ENCODE measurements around the gene CAMK2D.

Gene CAMK2D

DNA sequence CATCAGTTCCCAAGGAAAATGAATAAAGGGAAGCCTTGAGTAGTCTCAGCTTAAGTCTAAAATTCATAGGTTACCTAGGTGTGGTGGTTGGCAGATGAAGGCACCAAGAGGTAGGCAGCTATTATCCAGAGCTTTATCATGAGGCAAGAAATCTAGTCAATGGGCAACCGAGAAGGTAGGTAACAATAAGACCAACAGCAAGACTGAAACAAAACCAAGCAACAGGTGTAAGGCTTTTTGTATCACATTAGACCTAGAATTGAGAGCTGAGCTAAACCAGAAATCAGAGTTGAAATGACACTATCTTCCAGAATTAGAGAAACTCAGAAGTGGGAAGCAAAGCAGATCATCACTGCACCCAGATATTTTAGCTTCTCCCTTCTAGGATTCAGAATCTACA is 117.1 kb downstream of the CAMK2D start:
- Histone ChIP-seq H3K27me3 (ENCODE audit: insufficient read depth, poor library complexity, severe bottlenecking) (no peaks in the 10 kb centered on the region), H3K9me3 (ENCODE audit: severe bottlenecking) (no peaks in the 10 kb centered on the region), H3K4me1 (ENCODE audit: insufficient read depth, poor library complexity, severe bottlenecking) (peaks cover 21% of the 10 kb centered on the region), H3K4me3 (ENCODE audit: severe bottlenecking) (no peak overlapping the region), H3K27ac (ENCODE audit: poor library complexity, severe bottlenecking) (no peak overlapping the region), H3K36me3 (ENCODE audit: low read depth) (no peaks in the 10 kb centered on the region)
- no peak for DNase-seq (ENCODE audit: low spot score)
- TF ChIP-seq, protein P1, sequence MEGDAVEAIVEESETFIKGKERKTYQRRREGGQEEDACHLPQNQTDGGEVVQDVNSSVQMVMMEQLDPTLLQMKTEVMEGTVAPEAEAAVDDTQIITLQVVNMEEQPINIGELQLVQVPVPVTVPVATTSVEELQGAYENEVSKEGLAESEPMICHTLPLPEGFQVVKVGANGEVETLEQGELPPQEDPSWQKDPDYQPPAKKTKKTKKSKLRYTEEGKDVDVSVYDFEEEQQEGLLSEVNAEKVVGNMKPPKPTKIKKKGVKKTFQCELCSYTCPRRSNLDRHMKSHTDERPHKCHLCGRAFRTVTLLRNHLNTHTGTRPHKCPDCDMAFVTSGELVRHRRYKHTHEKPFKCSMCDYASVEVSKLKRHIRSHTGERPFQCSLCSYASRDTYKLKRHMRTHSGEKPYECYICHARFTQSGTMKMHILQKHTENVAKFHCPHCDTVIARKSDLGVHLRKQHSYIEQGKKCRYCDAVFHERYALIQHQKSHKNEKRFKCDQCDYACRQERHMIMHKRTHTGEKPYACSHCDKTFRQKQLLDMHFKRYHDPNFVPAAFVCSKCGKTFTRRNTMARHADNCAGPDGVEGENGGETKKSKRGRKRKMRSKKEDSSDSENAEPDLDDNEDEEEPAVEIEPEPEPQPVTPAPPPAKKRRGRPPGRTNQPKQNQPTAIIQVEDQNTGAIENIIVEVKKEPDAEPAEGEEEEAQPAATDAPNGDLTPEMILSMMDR (IDR thresholded peaks at IDR 0.05; ENCODE audit: poor library complexity, severe bottlenecking): no peak
- no peak for ATAC-seq (ENCODE audit: low read depth)

DNA sequence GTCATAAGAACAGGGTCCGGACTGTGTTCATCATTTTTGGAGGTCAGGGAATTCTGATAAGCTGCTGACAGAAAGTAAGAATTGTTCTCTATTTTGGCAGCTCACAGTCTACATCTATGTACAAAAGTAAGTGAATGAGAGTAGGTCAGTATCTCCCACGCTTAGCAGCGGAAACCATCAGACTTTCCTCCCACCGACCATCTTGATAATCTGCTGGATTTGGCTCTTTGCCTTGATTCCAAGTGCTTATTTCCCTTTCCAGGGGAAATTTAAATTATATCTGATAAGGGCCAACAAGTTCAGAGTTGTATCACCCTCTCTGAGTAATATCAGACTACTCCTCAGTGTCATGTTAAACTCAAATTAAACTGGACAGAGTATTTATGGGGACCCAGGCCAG is 118.0 kb downstream of the CAMK2D start:
- TF ChIP-seq, protein P1 (IDR thresholded peaks at IDR 0.05; ENCODE audit: poor library complexity, severe bottlenecking): no peak
- H3K9me3 ChIP-seq (ENCODE audit: severe bottlenecking): no peaks in the 10 kb centered on the region
- H3K27me3 ChIP-seq (ENCODE audit: insufficient read depth, poor library complexity, severe bottlenecking): no peaks in the 10 kb centered on the region
- no peak overlapping the region for H3K27ac ChIP-seq (ENCODE audit: poor library complexity, severe bottlenecking)
- H3K4me1 ChIP-seq (ENCODE audit: insufficient read depth, poor library complexity, severe bottlenecking): peaks cover 21% of the 10 kb centered on the region
- H3K4me3 ChIP-seq (ENCODE audit: severe bottlenecking): no peak overlapping the region
- ATAC-seq (ENCODE audit: low read depth) (no peak), DNase-seq (ENCODE audit: low spot score) (no peak)
- H3K36me3 ChIP-seq (ENCODE audit: low read depth): no peaks in the 10 kb centered on the region

DNA sequence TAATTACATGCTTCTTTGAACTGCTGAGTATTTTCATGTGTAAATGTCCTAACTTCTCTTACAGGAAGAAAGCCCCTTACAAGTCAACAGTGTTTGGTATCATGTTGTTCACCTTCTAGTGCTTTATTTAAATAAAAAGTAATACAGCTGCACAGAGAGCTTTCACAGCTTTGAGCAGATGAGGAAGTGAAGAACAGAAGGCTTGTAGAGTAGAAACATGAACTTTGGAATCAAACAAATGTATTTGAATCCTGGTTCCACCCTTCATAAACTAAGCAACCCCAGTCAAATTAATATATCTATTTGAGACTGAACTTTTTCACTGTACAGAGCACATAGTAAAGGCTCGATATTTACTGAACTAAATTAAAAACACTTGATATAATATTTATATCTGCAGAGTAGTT is 120.5 kb downstream of the CAMK2D start:
- H3K27ac ChIP-seq (ENCODE audit: poor library complexity, severe bottlenecking): no peak overlapping the region
- peaks cover 8% of the 10 kb centered on the region for H3K4me1 ChIP-seq (ENCODE audit: insufficient read depth, poor library complexity, severe bottlenecking)
- no peaks in the 10 kb centered on the region for H3K27me3 ChIP-seq (ENCODE audit: insufficient read depth, poor library complexity, severe bottlenecking)
- H3K9me3 ChIP-seq (ENCODE audit: severe bottlenecking): no peaks in the 10 kb centered on the region
- no peaks in the 10 kb centered on the region for H3K36me3 ChIP-seq (ENCODE audit: low read depth)
- no peak overlapping the region for H3K4me3 ChIP-seq (ENCODE audit: severe bottlenecking)
- ATAC-seq (ENCODE audit: low read depth) (no peak), DNase-seq (ENCODE audit: low spot score) (no peak)
- TF ChIP-seq, protein P1 (IDR thresholded peaks at IDR 0.05; ENCODE audit: poor library complexity, severe bottlenecking): no peak

DNA sequence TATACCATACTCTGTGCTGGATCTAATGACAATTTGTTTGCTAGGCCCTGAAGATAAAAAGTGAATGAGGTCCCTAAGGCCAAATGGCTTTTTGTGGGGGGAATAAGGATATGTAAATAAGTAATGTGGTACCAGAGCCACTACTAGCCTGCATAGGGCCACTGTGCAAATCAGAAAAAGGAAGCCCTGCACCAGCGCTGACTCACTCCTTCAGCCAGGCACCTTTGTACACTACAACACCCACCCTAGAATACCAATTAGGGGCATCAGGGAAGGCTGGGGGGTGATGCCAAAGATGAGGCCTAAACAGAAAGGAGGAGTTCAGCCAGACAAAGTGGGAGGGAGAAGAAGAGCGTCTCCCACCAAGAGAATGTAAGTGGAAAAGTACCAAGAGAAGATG is 122.2 kb downstream of the CAMK2D start:
- H3K27me3 ChIP-seq (ENCODE audit: insufficient read depth, poor library complexity, severe bottlenecking): no peaks in the 10 kb centered on the region
- DNase-seq (ENCODE audit: low spot score): no peak
- TF ChIP-seq, protein P1 (IDR thresholded peaks at IDR 0.05; ENCODE audit: poor library complexity, severe bottlenecking): no peak
- H3K36me3 ChIP-seq (ENCODE audit: low read depth): no peaks in the 10 kb centered on the region
- no peaks in the 10 kb centered on the region for H3K9me3 ChIP-seq (ENCODE audit: severe bottlenecking)
- no peak for ATAC-seq (ENCODE audit: low read depth)
- H3K4me3 ChIP-seq (ENCODE audit: severe bottlenecking): no peak overlapping the region
- no peak overlapping the region for H3K27ac ChIP-seq (ENCODE audit: poor library complexity, severe bottlenecking)
- H3K4me1 ChIP-seq (ENCODE audit: insufficient read depth, poor library complexity, severe bottlenecking): no peaks in the 10 kb centered on the region

DNA sequence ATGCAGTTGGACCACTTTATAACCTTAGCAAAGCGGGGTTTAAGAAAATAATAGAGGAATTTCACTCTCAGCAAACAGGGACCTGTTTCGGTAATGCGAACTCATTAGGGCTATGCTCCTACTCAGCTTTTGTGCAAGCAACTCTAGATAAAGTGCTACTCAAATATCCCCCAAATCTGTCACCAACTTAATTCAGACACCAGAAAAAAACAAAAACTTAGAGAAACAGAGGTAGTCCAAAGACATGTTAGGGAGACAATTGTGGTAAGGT is 123.0 kb downstream of the CAMK2D start:
- Histone ChIP-seq H3K4me1 (ENCODE audit: insufficient read depth, poor library complexity, severe bottlenecking) (no peaks in the 10 kb centered on the region), H3K27me3 (ENCODE audit: insufficient read depth, poor library complexity, severe bottlenecking) (no peaks in the 10 kb centered on the region), H3K9me3 (ENCODE audit: severe bottlenecking) (no peaks in the 10 kb centered on the region), H3K36me3 (ENCODE audit: low read depth) (no peaks in the 10 kb centered on the region), H3K27ac (ENCODE audit: poor library complexity, severe bottlenecking) (no peak overlapping the region), H3K4me3 (ENCODE audit: severe bottlenecking) (no peak overlapping the region)
- TF ChIP-seq, protein P1 (IDR thresholded peaks at IDR 0.05; ENCODE audit: poor library complexity, severe bottlenecking): no peak
- DNase-seq (ENCODE audit: low spot score) (no peak), ATAC-seq (ENCODE audit: low read depth) (no peak)

All from RWPE2 (cell line).